ENCODE data around the gene C1QBP.
"Not testable (repeated sequence)": the region's sequence is repeated elsewhere in the genome, so short reads cannot be mapped to it uniquely, and the experiment has no call there.

The C1QBP gene

GRCh38 chr17:5431949-5432556, 6.9 kb downstream of the C1QBP start:
- DNase-seq = no peak

GRCh38 chr17:5431234-5431633, 7.7 kb downstream of the C1QBP start:
- DNase-seq = not testable (repeated sequence)

GRCh38 chr17:5430413-5430999, 8.4 kb downstream of the C1QBP start:
- DNase-seq = no peak

GRCh38 chr17:5429191-5429887, 9.6 kb downstream of the C1QBP start:
- no peak for DNase-seq

GRCh38 chr17:5425826-5426225, 13.1 kb downstream of the C1QBP start:
- no peak for DNase-seq

- DNase-seq = no peak
Measured at GRCh38 chr17:5424909-5425308, 14.0 kb downstream of the C1QBP start.

- peak; percentile 76 for DNase-seq
Measured at GRCh38 chr17:5422505-5422904, 16.4 kb downstream of the C1QBP start.

- peak; percentile 83 for DNase-seq
Measured at GRCh38 chr17:5419959-5420653, 18.8 kb downstream of the C1QBP start, which contains the start of gene RPAIN. Gene RPAIN, plus strand, starts transcription at chr17:5420182. Its CDS starts 29 bp downstream, at chr17:5420211.

GRCh38 chr17:5419356-5419958, 19.5 kb downstream of the C1QBP start, which contains the start of gene NUP88:
Gene NUP88, minus strand, starts transcription at chr17:5419662. Its CDS starts 12 bp downstream, at chr17:5419650.
- peak; percentile 97 for DNase-seq

GRCh38 chr17:5418858-5419355, 20.0 kb downstream of the C1QBP start:
- DNase-seq = no peak

GRCh38 chr17:5416901-5417300, 22.1 kb downstream of the C1QBP start:
- no peak for DNase-seq

GRCh38 chr17:5413682-5414081, 25.3 kb downstream of the C1QBP start:
- DNase-seq = peak; percentile 80

GRCh38 chr17:5410594-5411272, 28.2 kb downstream of the C1QBP start:
- no peak for DNase-seq

GRCh38 chr17:5408186-5408585, 30.8 kb downstream of the C1QBP start:
- no peak for DNase-seq

GRCh38 chr17:5405400-5405799, 33.6 kb downstream of the C1QBP start:
- DNase-seq = no peak

GRCh38 chr17:5399767-5400166, 39.2 kb downstream of the C1QBP start:
- no peak for DNase-seq

- DNase-seq = no peak
Measured at GRCh38 chr17:5396612-5397011, 42.3 kb downstream of the C1QBP start.

GRCh38 chr17:5391678-5392077, 47.3 kb downstream of the C1QBP start:
- no peak for DNase-seq

Data from fibroblast of upper back skin (primary cell).